ENCODE results near the gene SMOC2.

SMOC2 gene

GRCh38 chr6:168448243-168448855, 7.4 kb downstream of the SMOC2 start:
- no peak for DNase-seq

GRCh38 chr6:168450917-168451316, 9.9 kb downstream of the SMOC2 start:
- DNase-seq, result no peak

- no peak for DNase-seq
Measured at GRCh38 chr6:168451805-168452517, 11.0 kb downstream of the SMOC2 start.

- no peak for DNase-seq
Measured at GRCh38 chr6:168452685-168453377, 11.8 kb downstream of the SMOC2 start.

GRCh38 chr6:168455847-168456530, 15.0 kb downstream of the SMOC2 start:
- no peak for DNase-seq

- DNase-seq, result no peak
Measured at GRCh38 chr6:168456907-168457652, 16.1 kb downstream of the SMOC2 start.

- DNase-seq, result no peak
Measured at GRCh38 chr6:168457653-168457934, 16.6 kb downstream of the SMOC2 start.

GRCh38 chr6:168458101-168458500, 17.1 kb downstream of the SMOC2 start:
- no peak for DNase-seq

GRCh38 chr6:168459572-168459971, 18.6 kb downstream of the SMOC2 start:
- DNase-seq, result no peak

- no peak for DNase-seq
Measured at GRCh38 chr6:168462289-168462853, 21.4 kb downstream of the SMOC2 start.

- no peak for DNase-seq
Measured at GRCh38 chr6:168464546-168464945, 23.6 kb downstream of the SMOC2 start.

- no peak for DNase-seq
Measured at GRCh38 chr6:168468045-168468444, 27.1 kb downstream of the SMOC2 start.

- DNase-seq, result no peak
Measured at GRCh38 chr6:168469521-168469920, 28.5 kb downstream of the SMOC2 start.

GRCh38 chr6:168469926-168470325, 28.9 kb downstream of the SMOC2 start:
- DNase-seq, result no peak

- DNase-seq, result no peak
Measured at GRCh38 chr6:168472363-168472762, 31.4 kb downstream of the SMOC2 start.

GRCh38 chr6:168473197-168473596, 32.2 kb downstream of the SMOC2 start:
- DNase-seq, result no peak

GRCh38 chr6:168475188-168476013, 34.4 kb downstream of the SMOC2 start:
- DNase-seq, result no peak

GRCh38 chr6:168479421-168479820, 38.4 kb downstream of the SMOC2 start:
- DNase-seq, result no peak

GRCh38 chr6:168480481-168480880, 39.5 kb downstream of the SMOC2 start:
- DNase-seq, result no peak

- DNase-seq, result no peak
Measured at GRCh38 chr6:168485818-168486217, 44.8 kb downstream of the SMOC2 start.

GRCh38 chr6:168490757-168491156, 49.8 kb downstream of the SMOC2 start:
- no peak for DNase-seq
